Ovary (tissue), 9 donors: Measurements from ENCODE around the gene ANP32B. TPM values are rescaled to one million over a fixed set of nuclear protein-coding genes. Genes with fewer than 3 reads are reported as not detected.

ENCODE experiments used
- DNase-seq, 5 donors: peaks; one replicate each; pipeline ENCODE4 v3.0.0-alpha.2; 2019 to 2020
- H3K27ac ChIP-seq, 2 donors: fragments of 200-600 bp; one replicate each; pipeline versions ENCODE4 v1.5.1 to v1.8.0; 2019 to 2022
- H3K27me3 ChIP-seq: fragments of 200-600 bp; one replicate; pipeline ENCODE4 v1.8.0; 2022
- H3K36me3 ChIP-seq: fragments of 200-600 bp; sonication (generic); one replicate; pipeline ENCODE4 v1.5.1; 2019
- H3K4me1 ChIP-seq: one replicate; pipeline ENCODE4 v1.8.1; 2013; ENCODE audit warnings: mild to moderate bottlenecking, moderate library complexity; ENCODE audit not compliant: insufficient read depth
- H3K4me3 ChIP-seq: fragments of 200-600 bp; sonication (generic); one replicate; pipeline ENCODE4 v1.5.1; 2017
- H3K9me3 ChIP-seq, 2 donors: fragments of 200-600 bp in 1 of 2; sonication (generic) in 1 of 2; one replicate each; pipeline versions ENCODE4 v1.5.1 to v1.8.1; 2013 to 2019; ENCODE audit warnings: mild to moderate bottlenecking in 1 of 2, moderate library complexity in 1 of 2
- CTCF ChIP-seq, 3 donors: fragments of 450-650 bp in 2 of 3; fragments of 200-600 bp in 1 of 3; IDR thresholded peaks; one replicate each; pipeline versions ENCODE4 v1.5.1 to v1.8.0; 2016 to 2022; ENCODE audit warnings: antibody characterized with exemption in 3 of 3, mild to moderate bottlenecking in 1 of 3
- EP300 ChIP-seq: sonication (generic); formaldehyde crosslinking; IDR thresholded peaks from one replicate; pipeline ENCODE4 v1.6.1; 2017; ENCODE audit warnings: antibody characterized with exemption
- POLR2A ChIP-seq: fragments of 450-650 bp; IDR thresholded peaks from one replicate; pipeline ENCODE4 v1.6.1; 2017; ENCODE audit warnings: antibody characterized with exemption, mild to moderate bottlenecking, moderate library complexity
- WGBS, 3 donors: extraction: QIAGEN DNeasy Blood & Tissue Kit in 1 of 3; methylation state at CpG; one replicate each; pipeline versions ENCODE4 v1.1.5 to v1.1.7; 2013 to 2017; 5-methylcytosine and 5-hydroxymethylcytosine counted together
- intact Hi-C, 4 donors: fragments of 100-400 bp; cut with DNase I; formaldehyde crosslinking; loops; one replicate each; pipeline versions ENCODE4 v1.11.0 to v1.15.1; 2022 to 2023
- polyA plus RNA-seq, 2 donors: library from polyadenylated mRNA; stranded (reverse); fragments of 200-250 nt in 1 of 2; fragments of 350-450 nt in 1 of 2; fragmentation: Illumina TruSeq in 1 of 2; extraction: RNeasy Lipid Tissue Mini Kit (QIAGEN cat#74804) in 1 of 2; gene quantifications; one replicate each; pipeline ENCODE4 v1.2.3, GENCODE V29; 2013 to 2014
- total RNA-seq, 7 donors: library from RNA; depleted of rRNA in 2 of 7; stranded (reverse); fragments of >200 nt in 2 of 7; fragmentation: NEBNext Ultra II Directional in 3 of 7; extraction: Animal tissue kit (Norgen Biotek cat#: 25700) in 3 of 7; gene quantifications; one replicate each; pipeline versions ENCODE4 v1.1.0 to v1.2.4, GENCODE V29; 2016 to 2023
- donor health status: DM: no; HTN: no; CAD: no; lungs with moderate emphysema.
- donor health status: DM: no; HTN: no; CAD: no.
- donor health status: Bipolar disorder and iron deficiency.
- donor health status: DM: yes; HTN: yes; CAD: no.
- donor health status: DM: no; HTN: no; CAD: no.
- donor health status: DM: yes; HTN: yes; CAD: no.

The ANP32B gene
- total and polyA plus RNA-seq, 9 donors: 41.4 to 302 (median 153) TPM

- DNase-seq: no peak
- intact Hi-C loops: loop anchor here in 1 of 4 donors (10.0 kb wide), 1 partner anchor 56 kb away; no protein-coding TSS in a partner anchor
- Histone ChIP-seq H3K36me3 (no peaks in the 10 kb centered on the region), H3K27me3 (no peaks in the 10 kb centered on the region), H3K27ac (no peak overlapping the region), H3K4me3 (no peak overlapping the region), H3K9me3 (peaks cover 0 to 4% of the 10 kb centered on the region in 2 donors), H3K4me1 (no peaks in the 10 kb centered on the region)
- TF ChIP-seq CTCF (IDR thresholded peaks at IDR 0.05) (no peak), EP300 (no peak), POLR2A (no peak)
- WGBS, 3 donors: 67 to 75% (median 71%) methylated on average over 3 of the region's 3 CpGs
Observed at GRCh38 chr9:97978371-97979130, 4.6 kb upstream of the ANP32B start.

- H3K4me3 ChIP-seq: no peak overlapping the region
- TF ChIP-seq POLR2A (no peak), CTCF (IDR thresholded peaks at IDR 0.05) (no peak), EP300 (no peak)
- H3K27me3 ChIP-seq: no peaks in the 10 kb centered on the region
- DNase-seq: no peak
- intact Hi-C loops: loop anchor here in 3 of 4 donors (5.0 to 10.0 kb wide), 4 partner anchors 55 to 277 kb away; partner anchors contain the start of genes TRMO (in 2 of the 3) and TBC1D2 (in 1 of the 3)
- WGBS, 3 donors: 83 to 87% (median 84%) methylated on average over 7 of the region's 7 CpGs
- H3K36me3 ChIP-seq: no peaks in the 10 kb centered on the region
- no peak overlapping the region for H3K27ac ChIP-seq
- H3K4me1 ChIP-seq: no peaks in the 10 kb centered on the region
- H3K9me3 ChIP-seq: peaks cover 0 to 1% of the 10 kb centered on the region in 2 donors
Observed at GRCh38 chr9:97979788-97980478, 3.2 kb upstream of the ANP32B start.

- intact Hi-C loops: loop anchor here in 2 of 4 donors (5.0 to 10.0 kb wide), 3 partner anchors 56 to 277 kb away; partner anchors contain the start of genes TRMO (in 2 of the 2) and TBC1D2 (in 1 of the 2)
- peaks cover 2% of the 10 kb centered on the region for H3K4me1 ChIP-seq
- no peaks in the 10 kb centered on the region for H3K27me3 ChIP-seq
- H3K36me3 ChIP-seq: no peaks in the 10 kb centered on the region
- no peaks in the 10 kb centered on the region for H3K9me3 ChIP-seq
- H3K27ac ChIP-seq: no peak overlapping the region
- 66 to 81% (median 76%) methylated on average over 4 of the region's 4 CpGs for WGBS, 3 donors
- DNase-seq: no peak
- H3K4me3 ChIP-seq: no peak overlapping the region
- TF ChIP-seq CTCF (IDR thresholded peaks at IDR 0.05): no peak
- no peak for TF ChIP-seq EP300
- no peak for TF ChIP-seq POLR2A
Observed at GRCh38 chr9:97980479-97980803, 2.7 kb upstream of the ANP32B start.

- Histone ChIP-seq H3K27me3 (no peaks in the 10 kb centered on the region), H3K27ac (no peak overlapping the region), H3K36me3 (no peaks in the 10 kb centered on the region), H3K9me3 (no peaks in the 10 kb centered on the region), H3K4me1 (peaks cover 2% of the 10 kb centered on the region), H3K4me3 (no peak overlapping the region)
- TF ChIP-seq CTCF (IDR thresholded peaks at IDR 0.05) (no peak), POLR2A (no peak), EP300 (no peak)
- DNase-seq: no peak
- 74 to 83% (median 82%) methylated on average over 10 of the region's 10 CpGs for WGBS, 3 donors
- intact Hi-C loops: loop anchor here in 2 of 4 donors (5.0 to 10.0 kb wide), 3 partner anchors 56 to 276 kb away; partner anchors contain the start of genes TRMO (in 2 of the 2) and TBC1D2 (in 1 of the 2)
Observed at GRCh38 chr9:97980918-97981845, 2.0 kb upstream of the ANP32B start.
